Activated naive CD4-positive, alpha-beta T cell (primary cell): ENCODE results near the gene TIA1.
"Not testable (repeated sequence)": the region's sequence is repeated elsewhere in the genome, so short reads cannot be mapped to it uniquely, and the experiment has no call there.

Source experiments
- DNase-seq, 4 experiments: peaks; one replicate each; lab custom pipeline; 2025; lab: John Stamatoyannopoulos, UW

TIA1 gene

DNA sequence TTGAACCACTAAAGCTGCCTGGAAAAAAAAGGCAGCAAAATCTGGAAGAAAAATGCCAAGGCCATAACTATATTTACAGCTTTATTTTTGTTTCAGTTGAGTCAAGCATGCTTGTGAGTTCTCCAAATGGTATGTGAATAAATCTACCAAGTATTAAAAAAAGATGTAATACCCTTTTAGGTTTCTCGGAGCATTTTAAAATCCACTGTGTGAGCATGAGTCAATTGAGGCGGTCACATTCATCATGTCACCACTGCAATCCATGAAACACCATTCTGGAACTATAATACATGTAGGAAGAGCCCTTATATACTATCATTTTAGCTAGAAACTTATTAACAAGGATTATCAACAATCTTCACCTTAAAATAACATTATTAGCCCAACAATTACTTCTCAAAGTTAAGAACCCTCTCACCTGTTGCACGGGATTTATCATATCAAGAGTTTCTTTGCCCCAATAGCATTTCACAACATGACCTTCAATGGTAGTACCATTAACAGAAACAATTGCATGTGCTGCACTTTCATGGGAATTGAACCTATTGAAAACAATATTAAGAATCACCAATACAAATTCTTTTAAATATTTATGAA is 33.4 kb downstream of the TIA1 start:
- no peak for DNase-seq

GRCh38 chr2:70214365-70214764 is 34.1 kb downstream of the TIA1 start:
- DNase-seq: no peak

DNA sequence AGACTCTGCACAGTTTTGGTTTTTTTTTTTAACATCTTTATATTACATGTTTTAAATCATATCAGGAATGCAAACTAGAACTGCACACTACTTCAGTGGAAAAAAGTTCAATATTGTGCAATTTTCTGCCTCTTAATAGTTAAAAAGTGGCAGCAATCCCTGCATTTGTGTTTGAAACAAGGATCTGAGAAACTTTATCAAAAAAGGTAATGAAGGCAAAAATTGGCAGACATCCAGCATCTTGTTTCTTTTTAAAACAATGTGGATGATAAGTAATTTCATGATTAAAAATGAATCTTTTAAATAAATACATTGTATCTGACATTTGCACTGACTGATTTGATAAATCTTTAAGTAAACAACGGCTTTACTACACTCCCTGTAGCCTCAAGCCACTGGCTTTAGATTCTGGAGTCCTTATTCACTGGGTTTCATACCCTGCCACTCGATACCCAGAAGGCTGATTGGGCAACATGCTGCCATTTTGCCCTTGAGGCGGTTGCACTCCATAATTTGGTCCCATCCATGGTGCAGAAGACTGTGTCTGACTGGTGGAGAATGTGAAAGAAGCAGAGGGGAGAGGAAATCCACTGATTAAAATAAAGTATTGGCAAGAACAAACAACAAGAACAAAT is 36.0 kb downstream of the TIA1 start:
- no peak for DNase-seq

GRCh38 chr2:70211595-70211994 is 36.8 kb downstream of the TIA1 start:
- DNase-seq: no peak

DNA sequence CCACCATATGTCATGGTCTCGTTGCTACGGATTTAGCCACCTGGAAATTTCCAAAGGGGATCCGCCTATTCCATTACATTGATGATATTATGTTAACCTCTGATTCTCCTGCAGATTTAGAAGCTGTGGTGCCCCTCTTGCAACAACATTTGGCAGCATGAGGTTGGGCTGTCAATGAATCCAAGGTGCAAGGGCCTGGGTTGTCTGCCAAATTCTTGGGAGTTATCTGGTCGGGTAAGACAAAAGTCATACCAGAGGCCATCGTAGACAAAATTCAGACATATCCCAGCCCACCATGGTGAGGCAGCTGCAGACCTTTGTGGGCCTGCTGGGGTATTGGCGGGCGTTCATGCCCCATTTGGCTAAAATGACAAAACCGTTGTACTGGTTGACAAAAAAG is 44.0 kb downstream of the TIA1 start:
- no peak for DNase-seq

DNA sequence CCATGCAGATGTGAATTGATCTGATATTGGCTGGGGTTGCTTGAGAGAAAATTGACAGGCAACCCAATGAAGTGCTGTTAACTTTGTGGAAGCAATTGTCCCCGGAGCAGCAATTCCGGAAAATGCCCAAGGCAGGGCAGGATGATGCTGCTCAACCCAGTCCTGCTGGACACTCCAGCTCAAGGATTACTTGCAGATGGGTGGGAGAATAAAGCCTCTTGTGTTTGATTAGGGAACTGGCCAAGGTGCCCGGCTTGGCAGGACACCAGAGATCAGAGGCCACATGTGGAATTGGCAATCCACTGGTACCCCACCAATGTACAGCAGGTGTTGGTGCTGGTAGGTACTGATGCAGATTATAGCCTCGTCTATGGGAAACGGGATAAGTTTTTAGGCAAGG is 45.3 kb downstream of the TIA1 start:
- no peak for DNase-seq

DNA sequence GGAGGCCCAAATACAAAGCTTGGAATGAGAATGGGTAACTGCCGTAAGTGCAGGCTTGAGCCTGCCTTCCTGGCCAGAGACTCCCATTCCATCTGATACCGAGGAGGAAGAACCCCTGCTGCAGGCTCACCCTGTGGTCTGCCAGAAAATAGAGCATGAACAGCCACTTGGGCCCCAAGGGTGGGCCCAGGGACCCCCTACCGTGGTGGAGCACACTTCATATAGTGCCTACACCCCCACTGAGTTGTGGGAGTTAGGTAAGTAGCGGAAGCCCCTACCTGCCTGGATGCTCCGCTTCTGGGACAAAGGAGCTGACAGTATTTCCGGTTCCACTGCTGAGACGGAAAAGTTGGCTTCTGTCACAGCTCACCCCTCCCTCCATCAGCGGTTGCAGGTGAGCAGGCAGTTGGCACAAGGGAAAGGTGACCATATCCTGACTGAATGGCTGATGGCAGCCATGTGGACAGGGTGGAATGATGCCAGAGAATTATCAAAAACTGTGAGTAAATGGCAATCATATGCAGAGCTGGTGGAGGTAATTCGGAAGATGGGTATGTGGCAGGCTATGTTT is 46.1 kb downstream of the TIA1 start:
- no peak for DNase-seq

DNA sequence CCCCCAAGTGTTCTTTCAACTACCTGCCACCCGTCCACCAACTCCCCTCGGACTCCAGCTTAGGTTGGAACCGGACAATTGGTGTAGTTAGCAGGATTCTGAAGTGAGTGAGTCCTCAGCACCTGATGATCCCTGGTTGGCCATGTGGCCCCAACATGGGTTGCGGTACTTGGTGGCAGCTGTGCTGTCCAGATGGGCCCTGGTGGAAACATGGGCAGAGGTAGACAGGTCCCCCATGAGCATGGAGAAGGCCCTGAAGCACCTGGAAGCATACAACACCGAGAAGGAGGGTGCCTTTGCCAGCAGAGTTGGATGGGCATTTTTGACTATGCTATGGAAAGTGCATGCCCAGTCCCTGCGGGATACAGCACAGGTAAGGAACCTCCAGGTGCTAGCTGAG is 46.6 kb downstream of the TIA1 start:
- no peak for DNase-seq

DNA sequence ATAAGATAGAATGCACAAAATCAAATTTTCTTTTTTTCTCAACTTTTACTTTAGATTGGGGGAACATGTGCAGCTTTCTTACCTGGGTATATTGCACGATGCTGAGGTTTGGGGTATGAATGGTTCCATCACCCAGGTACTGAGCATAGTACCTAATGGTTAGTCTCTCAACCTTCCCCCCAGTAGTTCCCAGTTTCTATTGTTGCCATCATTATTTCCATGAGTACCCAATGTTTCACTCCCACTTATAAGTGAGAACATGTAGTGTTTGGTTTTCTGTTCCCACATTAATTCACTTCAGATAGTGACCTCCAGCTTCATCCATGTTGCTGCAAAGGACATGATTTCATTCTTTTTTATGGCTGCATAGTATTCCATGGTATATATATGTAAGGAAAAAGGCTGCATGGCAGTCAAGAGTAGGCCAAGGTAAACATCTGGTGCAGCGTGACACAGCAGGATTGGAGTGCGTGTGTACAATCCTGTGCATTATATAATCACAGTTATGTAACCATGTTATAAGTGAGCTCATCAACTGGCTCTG is 47.1 kb downstream of the TIA1 start:
- DNase-seq: no peak

DNA sequence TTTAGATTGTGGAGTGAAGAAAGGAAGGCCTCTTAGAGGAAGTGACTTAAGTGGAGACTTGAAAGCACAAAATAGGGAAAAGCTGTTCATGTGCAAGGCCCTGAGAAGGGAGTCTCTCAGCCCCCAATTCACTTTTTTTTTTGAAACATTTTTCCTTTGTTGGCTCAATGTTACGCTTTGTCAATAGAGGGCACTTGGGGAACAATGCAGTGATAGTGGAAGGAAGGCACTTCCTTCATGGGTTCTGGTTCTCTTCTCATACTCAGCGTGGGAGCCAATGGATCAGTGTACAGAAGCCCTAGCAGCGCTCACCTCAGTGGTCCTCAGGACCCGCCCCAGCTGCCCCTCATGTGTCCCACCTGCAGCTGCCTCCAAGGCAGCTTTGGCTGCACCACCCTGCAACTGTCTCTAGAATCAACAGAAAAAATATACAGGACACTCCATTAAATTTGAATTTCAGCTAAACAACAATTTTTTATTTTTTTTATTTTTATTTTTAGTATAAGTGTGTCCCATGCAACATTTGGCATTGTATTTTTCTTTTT is 49.0 kb downstream of the TIA1 start:
- no peak for DNase-seq

DNA sequence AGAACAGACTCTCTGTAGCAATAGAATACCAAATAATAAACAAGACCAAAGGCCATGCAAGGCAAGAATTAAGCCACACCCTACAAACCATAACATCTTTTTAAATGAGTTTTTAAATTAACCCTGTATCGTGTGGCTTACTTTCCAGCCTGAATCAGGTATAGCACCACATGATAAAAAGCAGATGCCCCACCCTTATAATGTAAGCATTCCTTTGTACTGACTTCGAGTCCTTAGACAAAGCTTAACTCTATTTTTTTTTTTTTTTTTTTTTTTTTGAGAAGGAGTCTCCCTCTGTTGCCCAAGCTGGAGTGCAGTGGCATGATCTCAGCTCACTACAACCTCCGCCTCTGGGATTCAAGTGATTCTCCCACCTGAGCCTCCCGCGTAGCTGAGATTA is 55.9 kb downstream of the TIA1 start:
- DNase-seq: no peak

GRCh38 chr2:70191244-70191735 is 57.1 kb downstream of the TIA1 start:
- no peak for DNase-seq

GRCh38 chr2:70190418-70191243 is 57.8 kb downstream of the TIA1 start, which contains the start of gene C2orf42:
Gene C2orf42 (minus strand): TSS chr2:70191019. CDS start chr2:70181985, 9,034 bp downstream.
- peak; percentile 91 to 96 (median 92) for DNase-seq

DNA sequence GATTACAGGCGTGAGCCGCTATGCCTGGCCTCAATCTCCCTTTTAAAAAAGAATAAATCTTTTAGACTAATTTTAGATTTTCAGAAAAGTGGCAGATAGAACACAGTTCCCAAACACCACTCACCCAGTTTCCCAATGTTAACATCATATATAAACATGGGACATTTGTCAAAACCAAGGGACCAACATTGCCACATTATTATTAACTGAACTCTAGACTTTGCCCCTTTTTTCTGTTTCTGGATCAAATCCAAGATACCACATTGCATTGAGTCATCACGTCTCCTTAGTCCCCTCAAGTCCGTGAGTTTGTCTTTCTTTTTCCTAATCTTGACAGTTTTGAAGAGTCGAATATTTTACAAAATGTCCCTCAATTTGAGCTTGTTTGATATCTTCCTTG is 60.0 kb downstream of the TIA1 start:
- DNase-seq: no peak

GRCh38 chr2:70187170-70187569 is 61.3 kb downstream of the TIA1 start:
- DNase-seq: not testable (repeated sequence)

GRCh38 chr2:70182689-70183088 is 65.7 kb downstream of the TIA1 start:
- no peak for DNase-seq

- DNase-seq: no peak
These were observed 67.0 kb downstream of the TIA1 start for GRCh38 chr2:70181363-70181956.

- DNase-seq: no peak
These were observed 74.9 kb downstream of the TIA1 start for GRCh38 chr2:70173520-70173919.

DNA sequence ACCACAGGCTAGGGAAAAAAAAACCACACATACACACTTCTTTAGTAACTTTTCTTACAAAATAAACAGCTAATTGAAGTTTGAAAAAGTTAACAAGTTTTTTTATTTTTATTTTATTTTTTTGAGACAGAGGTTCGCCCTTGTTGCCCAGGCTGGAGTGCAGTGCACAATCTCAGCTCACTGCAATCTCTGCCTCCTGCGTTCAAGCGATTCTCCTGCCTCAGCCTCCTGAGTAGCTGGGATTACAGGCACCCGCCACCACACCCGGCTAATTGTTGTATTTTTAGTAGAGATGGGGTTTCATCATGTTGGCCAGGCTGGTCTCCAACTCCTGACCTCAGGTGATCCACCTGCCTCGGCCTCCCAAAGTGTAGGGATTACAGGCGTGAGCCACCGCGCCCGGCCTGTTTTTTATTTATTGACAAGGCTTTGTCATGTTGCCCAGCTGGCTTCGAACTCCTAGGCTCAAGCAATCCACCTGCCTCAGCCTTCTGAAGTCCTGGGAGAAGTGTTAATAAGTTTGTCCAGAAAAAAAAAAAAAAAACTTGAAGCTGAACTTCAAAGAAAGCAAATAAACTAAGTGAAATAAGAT is 78.7 kb downstream of the TIA1 start:
- not testable (repeated sequence) for DNase-seq

GRCh38 chr2:70161069-70161534 is 87.3 kb downstream of the TIA1 start:
- no peak for DNase-seq

DNA sequence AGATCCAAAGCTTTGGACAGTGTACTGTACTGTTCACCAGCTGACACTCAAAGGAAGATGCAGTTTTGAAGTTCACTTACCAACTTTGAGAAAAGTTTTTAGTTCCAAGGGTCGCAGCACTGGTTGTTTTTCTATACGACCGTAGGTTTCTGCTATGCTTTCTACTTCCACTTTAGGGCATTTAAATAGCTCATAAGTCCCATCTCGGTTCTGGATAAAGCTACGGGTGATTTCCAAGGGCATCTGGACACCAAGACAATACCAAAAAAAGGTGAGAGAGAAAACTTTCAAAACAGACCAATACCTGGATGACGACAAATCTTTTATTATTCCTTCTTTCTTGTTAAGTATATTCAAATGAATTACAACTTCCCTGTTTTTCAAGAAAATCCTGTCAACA is 87.9 kb downstream of the TIA1 start:
- DNase-seq: no peak
